GM18517 (cell line): ENCODE data around the gene PACSIN2.
"Not testable (repeated sequence)": the region's sequence is repeated elsewhere in the genome, so short reads cannot be mapped to it uniquely, and the experiment has no call there.

Source experiments
- ATAC-seq: cut with Tn5 transposase; IDR thresholded peaks from one replicate; pipeline ENCODE4 v1.9.1; 2021; ENCODE audit warnings: mild to moderate bottlenecking, moderate library complexity; ENCODE audit not compliant: unreplicated experiment

Gene PACSIN2

DNA sequence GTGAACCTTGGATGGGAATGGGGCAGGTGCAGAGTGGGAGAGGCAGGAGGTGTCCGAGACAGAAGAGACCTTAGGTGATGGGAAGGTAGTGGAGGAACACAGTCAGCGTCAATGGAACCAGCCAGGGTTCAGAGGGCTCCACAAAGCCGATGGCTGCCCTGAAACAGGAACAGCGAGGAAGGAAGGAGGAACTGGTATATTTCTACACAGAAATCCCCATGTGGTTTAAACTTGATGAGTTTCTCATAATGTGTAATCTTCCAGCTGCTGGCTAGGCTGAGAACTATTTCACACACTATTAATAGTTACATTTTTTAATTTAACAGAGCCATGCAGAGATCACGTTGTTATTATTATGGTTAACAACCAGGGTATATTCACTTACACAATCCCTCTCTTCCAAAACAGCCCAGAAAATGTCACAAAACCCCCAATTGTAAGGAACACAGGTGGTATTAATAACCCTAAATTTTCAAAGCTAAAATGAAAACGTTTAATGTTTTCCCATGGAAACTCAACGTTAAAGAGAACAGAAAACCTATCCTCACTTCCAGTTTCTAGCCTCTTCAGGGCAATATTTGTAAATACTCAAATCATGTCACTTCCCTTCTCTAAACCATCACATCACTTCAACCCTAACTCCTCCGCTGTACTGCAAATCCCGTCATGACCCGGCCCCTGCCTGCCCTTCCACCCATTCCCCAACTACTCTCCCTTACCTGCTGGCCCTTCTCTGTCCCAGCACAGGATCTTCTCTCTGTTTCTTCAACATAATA is 83.3 kb downstream of the PACSIN2 start:
- no peak for ATAC-seq

DNA sequence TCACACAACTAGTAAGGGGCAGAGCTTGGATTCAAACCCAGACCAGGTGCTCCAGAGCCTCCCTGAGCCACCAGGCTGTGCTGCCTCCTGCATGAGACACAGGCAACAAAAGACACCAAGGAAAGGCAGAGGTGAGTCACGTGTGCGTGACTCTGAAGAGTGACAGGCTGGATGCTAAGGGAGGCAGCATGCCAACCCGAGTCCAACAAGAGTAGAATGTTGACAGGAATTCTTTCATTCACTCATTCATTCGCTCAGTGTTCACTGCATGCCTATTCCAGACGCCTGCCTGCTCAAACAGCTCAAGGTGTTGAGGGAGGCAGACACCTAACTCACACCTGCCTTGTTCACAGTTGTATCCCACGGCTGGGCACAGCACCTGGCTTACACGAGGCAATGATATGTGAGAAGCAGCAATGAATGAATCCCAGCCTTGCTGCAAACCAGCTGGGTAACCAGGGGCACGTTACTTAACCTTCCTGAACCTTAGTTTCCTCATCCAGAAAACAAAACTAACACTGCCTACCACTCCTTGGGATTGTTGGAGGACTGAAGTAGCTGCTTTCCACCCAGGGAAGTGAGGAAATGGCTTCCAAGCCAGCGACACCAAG is 84.0 kb downstream of the PACSIN2 start:
- ATAC-seq, result no peak

DNA sequence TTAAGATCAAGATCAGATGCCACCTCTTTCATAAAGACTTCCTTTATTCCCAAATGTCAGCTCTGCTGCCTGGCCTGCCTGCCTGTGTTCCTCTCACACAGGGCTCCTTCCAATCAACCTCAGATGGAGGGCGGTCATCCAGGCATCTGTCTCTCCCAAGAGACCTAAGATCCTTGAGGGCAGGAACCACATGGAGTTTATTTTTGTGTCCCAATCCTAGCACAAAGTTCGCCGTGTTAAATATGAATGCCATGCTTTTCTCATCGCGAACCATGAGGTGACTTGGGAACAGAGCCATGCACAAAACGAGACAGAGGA is 85.2 kb downstream of the PACSIN2 start:
- no peak for ATAC-seq

DNA sequence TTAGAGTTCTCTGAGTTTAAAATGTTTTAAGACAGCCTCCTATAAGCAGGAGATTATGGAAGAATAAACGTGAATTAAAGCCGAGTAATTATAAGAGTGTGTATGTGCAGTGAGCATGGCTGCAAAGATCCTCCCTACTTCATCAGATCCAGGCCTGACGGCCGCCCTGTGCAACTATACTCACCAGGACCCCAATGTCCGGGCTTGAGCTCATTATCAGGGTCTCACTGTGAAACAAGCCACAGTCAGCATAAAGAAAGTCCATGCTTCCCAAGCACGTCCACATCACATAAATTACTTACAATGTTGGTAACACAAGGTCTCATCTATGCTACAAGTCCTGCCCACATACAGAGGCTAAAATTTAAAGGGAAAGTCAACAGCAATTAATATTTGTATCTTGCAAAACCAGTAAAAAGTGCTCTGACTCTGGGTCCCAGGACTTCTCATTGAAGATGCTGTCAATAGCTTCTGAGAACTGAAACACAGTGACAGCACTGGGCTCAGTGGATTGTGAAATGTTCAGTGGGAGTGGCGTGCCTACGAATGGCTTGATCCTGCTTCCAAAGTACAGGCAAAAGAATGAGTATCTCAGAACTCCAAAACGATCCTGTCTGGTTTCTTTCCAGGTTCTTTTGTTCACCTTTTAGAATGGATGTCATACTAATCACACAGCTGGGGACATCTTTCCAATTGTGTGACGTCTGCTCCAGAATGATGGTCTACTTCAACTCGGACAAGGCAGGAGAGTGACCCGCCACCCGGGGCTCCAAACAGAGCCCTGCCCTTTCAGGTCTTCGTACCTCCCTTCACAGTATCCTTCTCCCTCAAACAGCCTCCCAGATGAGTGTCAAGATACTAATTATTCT is 85.7 kb downstream of the PACSIN2 start:
- ATAC-seq, result no peak

DNA sequence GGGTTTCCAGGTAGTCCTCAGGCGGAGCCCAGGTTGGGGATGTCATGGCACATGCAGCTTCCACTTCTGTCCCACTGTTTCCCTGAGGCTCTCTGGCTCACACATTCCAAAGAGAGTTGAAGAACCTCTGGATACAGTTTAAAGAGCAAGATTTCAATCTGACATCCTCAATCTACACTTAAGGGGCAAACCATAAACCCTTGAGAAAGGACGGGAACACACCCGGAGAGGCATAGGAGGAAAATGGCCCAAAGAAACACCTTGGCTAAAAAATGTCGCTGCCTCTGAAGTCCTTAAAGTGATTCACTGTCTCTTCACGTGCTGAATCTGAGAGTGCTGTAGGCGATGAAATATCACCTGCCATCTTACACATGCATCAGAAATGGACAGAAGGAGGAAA is 87.0 kb downstream of the PACSIN2 start:
- no peak for ATAC-seq

DNA sequence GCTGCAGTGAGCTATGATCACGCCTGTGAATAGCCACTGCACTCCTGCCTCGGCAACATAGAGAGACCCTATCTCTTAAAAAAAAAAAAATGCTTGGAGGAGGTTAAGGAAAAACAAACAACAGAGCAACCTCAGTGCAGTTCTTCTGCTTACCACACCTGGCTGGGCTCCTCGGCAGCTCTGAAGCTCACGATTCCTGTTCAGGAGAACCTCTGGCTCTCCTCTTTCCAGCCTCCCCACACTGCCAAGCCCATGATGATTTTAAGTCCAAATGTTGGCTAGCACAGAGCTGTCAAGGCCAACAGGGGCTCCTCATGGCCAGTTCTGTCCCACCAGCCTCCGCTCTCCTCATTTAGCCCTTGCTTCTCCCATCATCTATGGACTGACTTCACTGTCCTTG is 88.2 kb downstream of the PACSIN2 start:
- no peak for ATAC-seq

DNA sequence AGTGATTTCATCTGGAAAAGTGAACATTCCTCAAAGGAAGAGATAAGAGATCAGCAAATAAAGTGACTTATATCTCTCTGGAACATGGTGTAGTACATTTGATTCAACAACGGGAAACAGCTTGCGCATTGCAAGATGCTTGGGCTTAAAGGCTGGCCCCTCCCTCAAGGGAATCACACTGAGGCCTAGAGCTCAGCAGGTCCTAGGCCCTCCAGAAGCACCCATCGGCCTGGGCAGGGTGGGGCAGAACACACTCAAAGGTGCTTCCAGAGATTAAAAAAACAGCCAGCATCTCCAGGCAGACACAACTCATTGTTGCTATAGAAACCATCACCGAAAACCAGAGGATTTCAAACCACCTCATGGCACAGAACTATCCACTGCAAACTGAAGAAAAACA is 88.8 kb downstream of the PACSIN2 start:
- no peak for ATAC-seq

DNA sequence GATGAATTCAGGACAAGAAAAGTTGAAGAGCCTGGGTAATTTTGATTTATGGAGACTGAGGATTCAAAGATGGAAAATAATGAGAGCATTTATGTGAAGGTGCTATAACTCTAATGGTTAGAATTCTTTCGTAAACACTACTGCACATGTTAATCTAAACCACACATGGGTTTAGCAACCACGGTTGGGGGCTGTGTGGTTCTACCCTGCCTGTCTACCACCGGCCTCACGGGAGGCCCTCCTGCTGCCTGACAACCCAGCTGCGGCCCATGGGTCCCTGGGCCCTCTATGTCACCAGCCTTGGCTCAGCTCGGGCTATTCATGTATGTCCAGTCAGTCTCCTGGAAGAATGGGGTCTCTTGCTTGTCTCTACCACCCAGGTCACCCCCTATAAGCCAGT is 89.4 kb downstream of the PACSIN2 start:
- no peak for ATAC-seq

DNA sequence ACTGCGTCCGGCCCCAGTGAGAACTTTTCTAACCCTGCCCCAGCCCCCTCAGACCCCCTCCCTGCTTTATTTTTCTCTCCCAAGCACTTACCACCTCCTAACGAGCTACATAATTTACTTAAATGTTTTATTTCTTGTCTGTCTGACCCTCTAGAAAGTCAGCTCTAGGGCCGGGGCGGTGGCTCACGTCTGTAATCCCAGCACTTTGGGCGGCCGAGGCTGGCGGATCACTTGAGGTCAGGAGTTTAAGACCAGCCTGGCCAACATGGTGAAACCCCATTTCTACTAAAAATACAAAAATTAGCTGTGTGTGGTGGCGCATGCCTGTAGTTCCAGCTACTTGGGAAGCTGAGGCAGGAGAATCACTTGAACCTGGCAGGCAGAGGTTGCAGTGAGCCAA is 89.9 kb downstream of the PACSIN2 start:
- ATAC-seq, result not testable (repeated sequence)

DNA sequence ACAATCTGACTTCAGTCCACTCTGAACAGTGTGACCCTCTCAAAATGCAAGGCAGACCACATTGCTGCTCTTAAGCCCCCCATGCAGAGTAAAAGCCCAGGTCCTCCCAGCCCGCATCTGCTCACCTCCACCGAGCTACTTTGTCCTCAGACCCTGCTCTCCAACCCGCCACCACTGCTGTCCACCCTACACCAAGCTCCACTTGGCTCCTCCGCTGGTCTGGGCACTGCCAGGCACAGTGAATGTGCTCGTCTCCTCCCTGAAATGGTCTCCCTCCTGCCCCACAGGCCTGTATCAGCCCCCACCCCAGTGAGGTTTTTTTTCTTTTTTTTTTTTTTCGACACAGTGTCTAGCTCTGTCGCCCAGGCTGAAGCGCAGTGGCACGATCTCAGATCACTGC is 90.5 kb downstream of the PACSIN2 start:
- ATAC-seq, result no peak

DNA sequence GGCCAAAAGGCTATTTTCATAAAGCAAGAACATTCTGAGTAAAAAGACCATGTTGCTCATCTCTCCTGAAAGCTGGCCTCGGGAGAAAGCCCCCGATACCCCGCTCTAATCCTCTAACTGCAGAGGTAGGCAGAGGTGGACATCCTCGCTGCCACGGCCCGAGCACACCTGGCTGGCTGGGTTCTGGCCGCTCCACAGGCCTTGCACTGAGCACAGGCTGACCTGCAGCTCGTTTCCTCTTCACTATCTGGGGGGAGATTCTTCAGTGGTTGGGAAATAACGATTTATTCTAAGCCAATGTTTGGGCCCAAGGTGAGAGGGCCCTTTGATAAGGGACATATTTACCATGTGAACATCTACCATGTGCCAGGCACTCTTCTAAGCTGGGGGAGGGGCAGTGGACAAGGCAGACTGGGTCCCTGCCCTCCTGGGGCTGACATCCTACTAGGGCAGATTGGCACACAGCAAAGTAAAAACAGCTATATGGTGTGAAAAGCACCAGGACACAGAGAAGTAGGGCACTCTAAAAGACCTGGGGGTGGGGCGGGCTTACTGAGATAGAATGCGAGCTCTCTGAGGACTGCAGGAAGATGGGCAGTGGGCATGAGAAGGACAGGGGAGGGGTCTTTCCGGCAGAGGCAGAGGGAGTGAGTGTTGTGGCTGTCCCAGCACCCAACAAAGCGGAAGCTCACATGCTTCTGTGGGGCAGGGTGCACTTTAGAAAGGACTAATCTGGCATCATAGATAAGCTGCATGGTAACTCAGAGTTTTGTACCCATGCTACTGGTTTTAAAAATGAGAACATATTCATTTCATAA is 92.4 kb downstream of the PACSIN2 start:
- no peak for ATAC-seq

DNA sequence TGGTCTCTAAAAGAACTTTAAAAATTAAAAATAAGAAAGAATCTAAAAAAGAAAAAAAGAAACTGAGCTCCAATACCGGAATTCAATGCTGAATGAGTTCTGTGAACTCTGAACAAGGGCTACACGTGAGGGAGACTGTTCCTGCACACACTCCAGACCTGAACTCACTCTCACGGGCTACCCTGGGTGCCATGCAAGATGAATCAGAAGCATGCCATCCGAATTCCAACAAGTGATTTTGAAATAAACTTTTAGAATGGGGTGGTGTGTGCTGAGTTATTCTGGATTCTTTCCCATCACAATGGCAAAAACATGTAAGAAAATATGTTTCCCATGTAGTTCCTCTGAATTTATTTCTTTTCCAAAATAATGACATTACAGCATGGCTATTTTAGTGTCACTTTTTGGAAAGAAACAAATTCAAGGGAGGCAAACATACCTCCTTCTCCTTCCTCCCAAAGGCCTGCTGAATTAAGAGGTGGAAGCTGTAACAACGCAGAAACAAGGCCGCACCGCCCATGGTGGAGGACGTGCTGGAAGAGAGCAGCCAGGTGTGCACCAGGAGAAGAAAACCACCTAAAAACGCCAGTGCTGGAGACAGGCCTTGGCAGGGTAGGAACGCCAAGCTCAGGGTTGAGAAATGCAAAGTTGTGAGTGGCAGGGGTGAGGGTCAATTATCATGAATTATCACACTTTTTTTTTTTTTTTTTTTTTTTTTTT is 94.7 kb downstream of the PACSIN2 start:
- no peak for ATAC-seq

DNA sequence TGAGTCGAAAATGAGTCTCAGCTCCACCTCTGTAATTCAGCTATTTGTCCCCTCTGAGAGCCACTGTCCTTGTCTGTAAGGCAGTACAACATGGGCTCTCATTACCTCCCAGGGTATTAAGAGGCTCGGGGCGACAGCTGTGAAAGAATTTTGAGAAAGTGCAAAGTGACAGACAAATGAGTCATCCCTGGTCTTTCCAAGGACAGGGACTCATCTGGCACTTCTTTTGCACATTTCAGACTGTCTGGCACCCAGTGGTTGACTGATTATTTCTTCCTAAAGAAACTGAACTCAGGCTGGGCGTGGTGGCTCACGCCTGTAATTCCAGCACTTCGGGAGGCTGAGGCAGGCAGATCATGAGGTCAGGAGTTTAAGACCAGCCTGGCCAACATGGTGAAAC is 95.8 kb downstream of the PACSIN2 start:
- no peak for ATAC-seq

DNA sequence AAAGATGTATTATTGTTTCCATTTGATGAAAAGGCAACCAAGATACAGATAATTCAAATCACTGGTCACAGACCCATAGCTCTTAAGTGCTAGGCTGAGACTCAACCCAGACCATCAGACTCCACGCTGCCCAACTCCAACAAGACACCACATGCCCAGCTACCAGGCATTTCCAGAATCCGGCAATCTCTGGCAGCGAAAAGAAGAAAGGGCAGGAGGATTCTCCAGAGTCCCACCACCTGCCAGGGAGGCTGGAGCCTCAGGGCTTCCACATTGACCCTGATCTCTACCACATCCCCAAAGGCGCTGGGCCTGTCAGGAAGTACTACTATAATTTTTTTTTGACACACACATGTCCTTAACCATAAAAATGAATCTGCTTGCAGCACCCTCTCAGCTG is 96.4 kb downstream of the PACSIN2 start:
- no peak for ATAC-seq

DNA sequence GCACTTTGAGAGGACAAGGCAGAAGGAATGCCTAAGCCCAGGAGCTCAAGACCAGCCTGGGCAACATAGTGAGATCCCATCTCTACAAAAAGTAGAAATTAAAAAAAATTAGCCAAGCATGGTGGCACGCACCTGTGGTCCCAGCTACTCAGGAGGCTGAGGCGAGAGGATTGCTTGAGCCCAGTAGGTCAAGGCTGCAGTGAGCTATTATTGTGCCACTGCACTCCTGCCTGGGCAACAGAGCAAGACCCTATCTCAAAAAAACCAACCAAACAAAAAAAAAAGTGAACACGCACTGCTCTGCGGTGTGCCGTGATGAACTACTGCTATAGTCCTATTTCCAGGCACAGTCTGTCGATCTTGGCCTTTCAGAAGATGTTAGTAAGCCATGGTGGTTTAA is 97.6 kb downstream of the PACSIN2 start:
- not testable (repeated sequence) for ATAC-seq

DNA sequence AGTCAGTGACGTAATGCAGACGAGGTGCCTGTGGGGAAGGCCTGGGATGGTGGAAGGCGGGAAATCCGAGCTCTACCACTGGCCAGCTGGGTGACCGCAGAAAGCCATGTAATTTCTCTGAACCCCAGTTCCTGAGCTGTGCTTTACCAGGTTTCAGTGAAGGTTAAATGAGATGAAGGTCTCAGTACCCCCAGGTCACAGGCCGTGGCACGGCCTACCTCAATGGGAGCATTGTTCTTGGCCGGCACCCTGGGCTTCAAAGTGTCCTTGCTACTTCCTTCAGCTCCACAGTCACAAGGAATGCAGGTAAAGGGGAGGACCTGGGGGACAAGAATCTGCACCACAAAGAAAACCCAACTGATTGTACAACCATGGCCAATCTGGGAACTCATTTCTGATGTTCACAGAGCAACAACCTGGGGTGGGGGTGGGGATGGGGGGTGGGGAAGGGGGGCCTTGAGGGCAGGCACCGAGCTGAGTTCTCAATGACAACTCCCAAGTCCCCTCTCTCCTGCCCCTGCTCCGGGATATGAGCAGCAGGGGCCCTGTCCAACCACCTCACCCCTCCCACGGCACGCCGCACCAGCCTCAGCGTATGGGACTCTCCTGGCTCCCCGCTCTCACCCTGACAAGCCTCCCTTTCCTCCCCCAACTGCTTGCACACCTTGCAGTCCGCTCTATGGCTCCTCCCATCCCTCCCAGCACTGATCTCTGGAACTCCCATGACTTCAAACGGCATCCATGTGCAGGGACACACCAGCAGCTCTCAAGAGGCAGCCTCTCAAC is 98.8 kb downstream of the PACSIN2 start:
- ATAC-seq, result no peak

DNA sequence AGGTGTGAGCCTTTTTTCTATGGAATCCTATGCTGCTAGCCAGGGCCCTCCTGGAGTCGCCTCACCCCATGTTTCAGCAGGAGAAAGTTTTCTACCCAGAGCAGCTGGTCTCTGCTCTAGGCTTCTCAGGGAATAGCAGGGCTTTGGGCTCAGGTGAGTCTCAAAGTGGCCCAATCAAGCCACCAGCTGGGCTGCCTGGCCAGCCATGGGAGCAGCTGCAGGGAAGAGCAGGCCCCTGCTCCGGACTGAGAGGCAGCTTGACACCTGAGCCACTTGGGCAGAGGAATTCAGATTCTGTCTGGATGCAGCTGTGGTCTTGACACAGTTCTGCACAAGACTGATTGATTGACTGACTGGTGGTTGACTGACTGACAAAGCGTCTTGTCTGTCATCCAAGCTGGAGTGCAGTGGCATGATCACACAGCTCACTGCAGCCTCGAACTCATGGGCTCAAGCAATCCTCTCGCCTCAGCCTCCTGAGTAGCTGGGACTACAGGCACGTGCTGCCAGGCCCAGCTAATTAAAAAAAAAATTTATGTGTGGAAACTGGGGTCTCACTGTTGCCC is 100.4 kb downstream of the PACSIN2 start:
- no peak for ATAC-seq

DNA sequence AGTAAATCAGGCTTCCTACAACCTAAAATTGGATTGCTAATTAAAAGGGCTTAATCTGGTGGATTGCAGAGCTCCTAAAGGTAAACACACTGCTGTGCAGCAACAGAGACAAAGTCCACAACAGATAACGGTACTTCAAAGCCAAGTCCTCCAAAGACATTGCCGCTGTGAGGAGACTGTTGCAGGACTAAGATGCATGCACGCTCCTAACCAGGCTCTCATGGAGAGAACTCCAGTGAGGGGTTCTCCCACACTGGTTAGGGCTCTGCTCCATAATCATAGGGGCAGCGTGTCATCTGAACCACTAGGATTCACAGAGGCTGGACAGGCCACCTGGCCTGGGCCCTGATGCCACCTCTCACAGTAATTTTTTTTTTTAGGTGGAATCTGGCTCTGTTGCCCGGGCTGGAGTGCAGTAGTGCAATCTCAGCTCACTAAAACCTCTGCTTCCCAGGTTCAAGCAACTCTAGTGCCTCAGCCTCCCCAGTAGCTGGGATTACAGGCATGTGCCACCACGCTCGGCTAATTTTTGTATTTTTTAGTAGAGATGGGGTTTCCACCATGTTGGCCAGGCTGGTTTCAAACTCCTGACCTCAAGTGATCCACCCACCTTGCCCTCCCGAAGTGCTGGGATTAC is 101.0 kb downstream of the PACSIN2 start:
- no peak for ATAC-seq

DNA sequence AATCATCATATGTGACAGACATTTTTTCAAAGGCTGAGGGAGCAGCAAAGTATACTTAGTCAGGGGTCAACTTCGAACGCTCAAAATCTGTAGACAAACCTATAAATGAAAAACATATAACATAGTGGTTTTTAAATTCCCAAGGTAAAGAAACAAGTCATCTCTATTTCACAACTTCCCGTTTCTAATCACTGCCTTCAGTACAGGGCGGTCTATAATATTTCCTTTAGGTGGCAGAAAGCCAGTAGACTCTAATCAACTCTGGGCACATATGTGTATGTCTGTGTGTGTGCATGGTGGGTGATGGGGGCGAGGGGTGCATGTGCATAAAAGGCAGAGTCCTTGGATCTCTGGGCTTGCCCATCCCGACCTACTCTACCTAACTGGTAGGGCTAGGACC is 102.9 kb downstream of the PACSIN2 start:
- no peak for ATAC-seq
